ENCODE data around the gene BICDL2.

BICDL2 gene

DNA sequence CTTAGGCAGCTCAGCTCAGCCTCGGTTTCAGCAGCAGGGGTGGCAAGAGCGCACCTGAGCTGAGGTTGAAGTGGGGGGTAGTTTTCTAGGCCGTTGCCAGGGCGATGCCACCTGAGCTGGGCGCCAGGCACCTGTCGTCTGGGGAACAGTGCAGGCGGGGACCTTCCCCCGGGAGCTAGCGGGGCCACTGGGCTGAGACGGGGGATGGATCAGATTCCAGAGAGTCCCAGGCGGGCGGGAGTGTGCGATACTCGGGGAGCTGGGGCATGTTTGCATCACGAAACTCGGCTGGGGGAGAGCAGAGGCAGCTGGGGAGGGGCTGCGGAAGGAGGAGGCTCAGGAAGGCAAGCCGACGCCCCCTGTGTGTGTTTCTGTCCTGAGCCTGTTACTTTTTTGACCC, 24.5 kb downstream of the BICDL2 start:
- TF ChIP-seq, protein P1, sequence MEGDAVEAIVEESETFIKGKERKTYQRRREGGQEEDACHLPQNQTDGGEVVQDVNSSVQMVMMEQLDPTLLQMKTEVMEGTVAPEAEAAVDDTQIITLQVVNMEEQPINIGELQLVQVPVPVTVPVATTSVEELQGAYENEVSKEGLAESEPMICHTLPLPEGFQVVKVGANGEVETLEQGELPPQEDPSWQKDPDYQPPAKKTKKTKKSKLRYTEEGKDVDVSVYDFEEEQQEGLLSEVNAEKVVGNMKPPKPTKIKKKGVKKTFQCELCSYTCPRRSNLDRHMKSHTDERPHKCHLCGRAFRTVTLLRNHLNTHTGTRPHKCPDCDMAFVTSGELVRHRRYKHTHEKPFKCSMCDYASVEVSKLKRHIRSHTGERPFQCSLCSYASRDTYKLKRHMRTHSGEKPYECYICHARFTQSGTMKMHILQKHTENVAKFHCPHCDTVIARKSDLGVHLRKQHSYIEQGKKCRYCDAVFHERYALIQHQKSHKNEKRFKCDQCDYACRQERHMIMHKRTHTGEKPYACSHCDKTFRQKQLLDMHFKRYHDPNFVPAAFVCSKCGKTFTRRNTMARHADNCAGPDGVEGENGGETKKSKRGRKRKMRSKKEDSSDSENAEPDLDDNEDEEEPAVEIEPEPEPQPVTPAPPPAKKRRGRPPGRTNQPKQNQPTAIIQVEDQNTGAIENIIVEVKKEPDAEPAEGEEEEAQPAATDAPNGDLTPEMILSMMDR (IDR thresholded peaks at IDR 0.05; ENCODE audit: insufficient read depth, low read depth, low read length, missing control alignments) = no peak
- no peak for DNase-seq (ENCODE audit: low read depth)
- no peak overlapping the region for H3K4me3 ChIP-seq (ENCODE audit: low read depth, low read length)

DNA sequence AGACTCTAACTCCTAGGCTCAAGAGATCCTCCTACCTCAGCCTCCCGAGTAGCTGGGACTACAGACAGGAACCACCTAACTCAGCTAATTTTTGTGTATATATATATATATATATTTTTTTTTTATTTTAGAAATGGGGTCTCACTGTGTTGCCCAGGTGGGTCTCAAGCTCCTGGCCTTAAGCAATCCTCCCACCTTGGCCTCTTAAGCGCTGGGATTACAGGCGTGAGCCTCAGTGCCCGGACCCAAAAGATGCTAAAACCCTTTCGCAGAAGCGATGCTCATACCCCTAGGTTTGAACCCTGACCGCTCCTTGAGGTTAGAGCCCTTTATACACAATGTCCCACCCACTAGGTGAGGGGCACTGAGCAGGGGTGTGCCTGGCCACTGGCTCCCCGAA, 26.2 kb downstream of the BICDL2 start:
- TF ChIP-seq, protein P1 (IDR thresholded peaks at IDR 0.05; ENCODE audit: insufficient read depth, low read depth, low read length, missing control alignments) = no peak
- H3K4me3 ChIP-seq (ENCODE audit: low read depth, low read length) = no peak overlapping the region
- no peak for DNase-seq (ENCODE audit: low read depth)

DNA sequence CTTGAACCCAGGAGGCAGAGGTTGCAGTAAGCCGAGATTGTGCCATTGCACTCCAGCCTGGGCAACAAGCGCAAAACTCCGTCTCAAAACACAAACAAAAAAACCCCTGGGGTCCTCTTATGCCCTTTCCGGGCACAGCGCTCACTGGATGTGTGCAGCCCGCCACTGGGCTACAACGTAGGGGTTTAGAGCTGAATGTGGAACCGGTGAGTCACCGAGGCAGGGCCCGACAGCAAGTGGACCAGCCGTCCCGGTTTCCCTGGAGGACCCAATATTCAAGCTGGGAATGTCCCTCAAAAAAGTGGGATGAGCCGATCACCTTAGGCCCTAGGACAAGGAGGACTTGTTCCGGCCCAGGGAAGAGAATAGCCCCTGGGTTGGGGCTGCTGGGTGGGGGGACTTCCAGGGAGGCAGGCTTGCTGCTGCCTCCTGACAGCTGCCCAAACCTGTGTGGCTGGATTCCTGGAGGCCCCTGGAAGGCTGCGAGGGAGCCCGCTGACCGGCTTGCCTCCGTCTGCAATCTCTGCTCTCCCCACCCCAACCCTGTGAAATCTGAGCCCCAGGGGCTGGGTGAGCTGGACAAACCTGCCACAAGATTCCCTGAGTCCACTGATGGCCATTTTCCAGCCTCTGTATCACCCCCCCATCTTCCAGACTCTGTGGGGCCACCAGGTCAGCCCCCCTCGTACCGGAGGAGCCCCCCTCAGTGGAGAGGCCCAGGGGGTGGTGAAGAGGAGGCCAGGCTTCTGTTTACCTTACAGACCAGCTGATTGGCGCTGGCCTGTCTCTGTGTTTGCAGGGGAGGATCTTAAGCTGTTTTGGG, 27.0 kb downstream of the BICDL2 start:
- DNase-seq (ENCODE audit: low read depth) = no peak
- H3K4me3 ChIP-seq (ENCODE audit: low read depth, low read length) = no peak overlapping the region
- TF ChIP-seq, protein P1 (IDR thresholded peaks at IDR 0.05; ENCODE audit: insufficient read depth, low read depth, low read length, missing control alignments) = no peak

DNA sequence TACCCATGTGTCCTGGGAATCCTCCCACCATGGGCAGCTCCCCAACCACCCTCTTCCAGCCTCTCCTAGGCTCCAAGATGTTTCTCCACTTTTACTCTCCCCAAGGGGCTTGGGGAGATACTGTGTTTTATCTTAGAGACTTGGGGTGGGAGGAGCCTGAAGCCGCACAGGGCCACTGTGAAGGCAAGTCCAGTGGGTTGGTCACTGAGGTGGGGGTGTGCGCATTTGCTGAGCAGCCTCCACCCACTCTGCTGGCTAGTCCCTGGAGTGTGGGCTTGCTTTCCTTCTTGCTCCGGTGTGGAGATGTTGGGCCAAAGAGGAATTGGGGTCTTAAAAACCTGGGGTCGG, 28.1 kb downstream of the BICDL2 start:
- no peak overlapping the region for H3K4me3 ChIP-seq (ENCODE audit: low read depth, low read length)
- TF ChIP-seq, protein P1 (IDR thresholded peaks at IDR 0.05; ENCODE audit: insufficient read depth, low read depth, low read length, missing control alignments) = no peak
- DNase-seq (ENCODE audit: low read depth) = no peak

DNA sequence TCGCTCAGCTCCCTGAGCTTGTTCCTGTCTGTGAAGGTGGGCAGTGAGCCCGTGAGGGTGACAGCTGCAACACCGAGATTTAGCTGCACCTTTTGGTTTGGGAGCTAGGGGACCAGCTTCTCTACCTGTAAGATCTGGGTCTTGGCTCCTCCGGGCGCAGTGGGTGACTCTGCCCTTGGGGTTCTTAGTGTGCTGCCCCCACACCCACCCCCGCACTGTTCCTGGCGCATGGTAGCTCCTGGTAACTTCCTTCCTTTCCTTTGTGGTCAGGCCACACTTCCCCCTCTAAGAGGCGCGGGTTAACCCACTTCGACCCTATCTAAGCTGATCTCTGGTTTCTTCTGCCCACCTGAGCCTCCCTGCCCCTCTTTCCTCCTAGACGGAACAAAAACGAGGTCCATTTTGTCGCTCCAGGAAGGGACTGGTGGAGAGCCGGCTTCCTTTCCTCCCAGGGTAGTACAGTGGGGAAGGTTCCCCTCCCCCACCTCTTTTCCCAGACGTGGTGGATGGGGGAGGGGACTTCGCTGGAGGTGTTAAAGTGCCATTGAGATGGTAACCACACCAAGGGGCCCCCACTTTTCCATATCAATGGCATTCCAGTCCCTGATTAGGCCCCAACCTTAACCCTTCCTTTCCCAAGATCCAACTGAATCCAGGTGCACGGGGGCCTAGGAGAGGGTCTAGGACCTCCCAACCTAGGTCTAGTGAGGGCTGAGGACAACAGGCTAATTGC, 28.6 kb downstream of the BICDL2 start:
- H3K4me3 ChIP-seq (ENCODE audit: low read depth, low read length) = no peak overlapping the region
- no peak for DNase-seq (ENCODE audit: low read depth)
- TF ChIP-seq, protein P1 (IDR thresholded peaks at IDR 0.05; ENCODE audit: insufficient read depth, low read depth, low read length, missing control alignments) = no peak

DNA sequence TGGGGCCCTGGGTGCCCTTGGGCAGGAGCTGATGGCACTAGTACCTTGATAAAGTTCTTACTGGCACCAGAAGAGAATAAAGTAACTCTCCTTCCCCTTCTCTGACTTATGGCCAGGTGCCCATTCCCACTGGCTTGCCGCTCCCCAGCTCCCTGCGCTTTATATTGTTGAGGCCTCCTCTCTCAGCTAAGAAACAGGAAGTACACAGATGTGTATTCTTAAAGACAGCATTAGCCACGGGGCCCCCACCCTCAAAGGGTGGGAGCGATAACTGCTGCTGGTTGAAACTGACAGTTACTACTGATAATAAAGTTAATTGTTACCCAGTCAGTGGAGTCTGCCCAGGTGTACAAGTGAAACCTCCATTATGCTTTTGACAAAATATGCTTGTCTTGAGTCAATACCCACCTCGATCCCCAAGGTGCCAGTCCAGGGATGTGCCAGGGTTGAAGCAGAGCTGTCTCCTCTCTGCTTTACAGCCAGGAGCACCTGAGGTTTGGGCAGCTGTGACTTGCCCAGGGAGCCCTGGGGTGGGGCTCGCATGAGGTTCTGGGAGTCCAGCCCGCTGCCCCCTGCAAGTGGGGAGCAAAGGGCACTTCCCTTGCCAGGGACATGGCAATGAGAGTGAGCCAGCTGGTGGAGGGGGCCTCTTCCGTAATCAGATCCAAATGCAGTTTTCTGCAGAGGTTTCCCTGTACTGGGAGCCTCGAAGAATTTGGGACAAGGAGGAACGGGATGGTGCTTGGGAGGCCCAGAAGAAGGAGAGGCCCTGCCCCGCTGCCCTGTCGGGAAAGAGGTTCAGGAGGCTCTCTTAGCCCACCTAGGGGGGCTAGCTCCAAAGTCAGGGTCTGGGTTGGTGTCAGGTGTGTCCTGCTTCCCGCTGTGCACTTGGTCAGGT, 29.4 kb downstream of the BICDL2 start:
- DNase-seq (ENCODE audit: low read depth) = no peak
- H3K4me3 ChIP-seq (ENCODE audit: low read depth, low read length) = no peak overlapping the region
- TF ChIP-seq, protein P1 (IDR thresholded peaks at IDR 0.05; ENCODE audit: insufficient read depth, low read depth, low read length, missing control alignments) = no peak

All from GM12865 (cell line).